Colonic mucosa (tissue), 4 donors: ENCODE results near the gene NEAT1. TPM values are rescaled to one million over a fixed set of nuclear protein-coding genes. Genes with fewer than 3 reads are reported as not detected.

Experiments used
- DNase-seq: peaks from one replicate; pipeline ENCODE4 v3.0.0-alpha.2; 2020
- H3K27ac ChIP-seq: fragments of 200-600 bp; one replicate; pipeline ENCODE4 v1.8.0; 2021
- H3K27me3 ChIP-seq: fragments of 200-600 bp; one replicate; pipeline ENCODE4 v1.8.0; 2021
- H3K36me3 ChIP-seq: fragments of 200-600 bp; one replicate; pipeline ENCODE4 v1.8.0; 2021
- H3K4me1 ChIP-seq: fragments of 200-600 bp; one replicate; pipeline ENCODE4 v1.8.0; 2021; ENCODE audit warnings: mild to moderate bottlenecking
- H3K4me3 ChIP-seq: fragments of 200-600 bp; one replicate; pipeline ENCODE4 v1.8.0; 2021
- H3K9ac ChIP-seq, 2 donors: one replicate each; pipeline ENCODE4 v1.7.0; 2013; ENCODE audit warnings: control low read depth in 2 of 2, low read depth in 2 of 2, low read length in 2 of 2
- H3K9me3 ChIP-seq: fragments of 200-600 bp; one replicate; pipeline ENCODE4 v1.8.0; 2021
- CTCF ChIP-seq: fragments of 200-600 bp; IDR thresholded peaks from one replicate; pipeline ENCODE4 v1.8.0; 2022; ENCODE audit warnings: antibody characterized with exemption, mild to moderate bottlenecking
- intact Hi-C: fragments of 100-400 bp; cut with DNase I; formaldehyde crosslinking; loops from one replicate; pipeline ENCODE4 v1.14.1; 2022
- total RNA-seq, 2 donors: library from RNA; stranded (reverse); fragmentation: NEBNext Ultra II Directional in 1 of 2; extraction: Animal tissue kit (Norgen Biotek cat#: 25700) in 1 of 2; gene quantifications; one replicate each; pipeline ENCODE4 v1.2.1, GENCODE V29; 2021
- donor health status: healthy.
- donor health status: DM: no; HTN: no; CAD: no.
- donor health status: DM: no; HTN: no; CAD: no.

NEAT1 gene
- total RNA-seq, 2 donors from 2014 or later: 269 to 502 TPM

- Histone ChIP-seq H3K4me1 (peaks cover 10% of the 10 kb centered on the region), H3K9ac (peak overlapping the region; percentile 95 to 100)
Observed at GRCh38 chr11:65417702-65418430, 4.7 kb upstream of the NEAT1 start.

GRCh38 chr11:65418431-65418680, 4.2 kb upstream of the NEAT1 start:
- no peak for DNase-seq
- H3K4me3 ChIP-seq: peak overlapping the region; percentile 29
- peak overlapping the region; percentile 95 to 100 for H3K9ac ChIP-seq
- peaks cover 10% of the 10 kb centered on the region for H3K4me1 ChIP-seq
- H3K27ac ChIP-seq: peak overlapping the region; percentile 100
- no peaks in the 10 kb centered on the region for H3K9me3 ChIP-seq
- no peaks in the 10 kb centered on the region for H3K27me3 ChIP-seq
- TF ChIP-seq CTCF: no peak
- H3K36me3 ChIP-seq: no peaks in the 10 kb centered on the region
- intact Hi-C loops: loop anchor here (5.0 to 10.0 kb wide), 2 partner anchors 36 to 46 kb away; partner anchors contain the start of gene SLC25A45

More at GRCh38 chr11:65417702-65418430, 4.7 kb upstream of the NEAT1 start:
- Histone ChIP-seq H3K36me3 (no peaks in the 10 kb centered on the region), H3K27ac (peak overlapping the region; percentile 100), H3K9me3 (no peaks in the 10 kb centered on the region), H3K4me3 (peak overlapping the region; percentile 29), H3K27me3 (no peaks in the 10 kb centered on the region)
- intact Hi-C loops: loop anchor here (5.0 to 10.0 kb wide), 2 partner anchors 36 to 47 kb away; partner anchors contain the start of gene SLC25A45
- DNase-seq: no peak
- TF ChIP-seq CTCF: no peak

- Histone ChIP-seq H3K27ac (peak overlapping the region; percentile 100), H3K27me3 (no peaks in the 10 kb centered on the region), H3K4me3 (peak overlapping the region; percentile 29), H3K9ac (peak overlapping the region; percentile 95 to 100), H3K9me3 (no peaks in the 10 kb centered on the region), H3K36me3 (no peaks in the 10 kb centered on the region), H3K4me1 (peaks cover 10% of the 10 kb centered on the region)
- intact Hi-C loops: loop anchor here (5.0 to 10.0 kb wide), 2 partner anchors 37 to 46 kb away; partner anchors contain the start of gene SLC25A45
- TF ChIP-seq CTCF: no peak
- DNase-seq: peak; percentile 97
Observed at GRCh38 chr11:65418681-65419459, 3.7 kb upstream of the NEAT1 start.

- Histone ChIP-seq H3K36me3 (no peaks in the 10 kb centered on the region), H3K4me1 (peaks cover 10% of the 10 kb centered on the region), H3K9ac (peak overlapping the region; percentile 95 to 100), H3K4me3 (peak overlapping the region; percentile 29), H3K9me3 (no peaks in the 10 kb centered on the region), H3K27ac (peak overlapping the region; percentile 100), H3K27me3 (no peaks in the 10 kb centered on the region)
- TF ChIP-seq CTCF: no peak
- no peak for DNase-seq
- intact Hi-C loops: loop anchor here (5.0 to 10.0 kb wide), 2 partner anchors 37 to 45 kb away; partner anchors contain the start of gene SLC25A45
Observed at GRCh38 chr11:65419460-65419771, 3.2 kb upstream of the NEAT1 start.

GRCh38 chr11:65419772-65420481, 2.7 kb upstream of the NEAT1 start:
- H3K27ac ChIP-seq: peak overlapping the region; percentile 100
- no peaks in the 10 kb centered on the region for H3K36me3 ChIP-seq
- peak; percentile 95 for DNase-seq
- H3K4me1 ChIP-seq: peaks cover 10% of the 10 kb centered on the region
- intact Hi-C loops: loop anchor here (5.0 to 10.0 kb wide), 2 partner anchors 38 to 45 kb away; partner anchors contain the start of gene SLC25A45
- TF ChIP-seq CTCF: no peak
- H3K9me3 ChIP-seq: no peaks in the 10 kb centered on the region
- H3K9ac ChIP-seq: peak overlapping the region; percentile 100
- peak overlapping the region; percentile 29 for H3K4me3 ChIP-seq
- no peaks in the 10 kb centered on the region for H3K27me3 ChIP-seq
